H1 (cell line): ENCODE data around the gene TBC1D30. TPM values are rescaled to one million over a fixed set of nuclear protein-coding genes. Genes with fewer than 3 reads are reported as not detected.

Experiments
- CTCF ChIA-PET: fragments of 300-600 bp; sonication (Branson Sonifier 250); formaldehyde crosslinking; loops from one replicate; lab custom pipeline; 2021; ENCODE audit not compliant: partially characterized antibody; lab: Charles Lee
- POLR2A ChIA-PET: fragments of 300-600 bp; sonication (Branson Sonifier 250); formaldehyde crosslinking; loops from one replicate; lab custom pipeline; 2021; ENCODE audit warnings: inconsistent platforms; ENCODE audit not compliant: partially characterized antibody; lab: Charles Lee
- DNase-seq, 2 experiments: peaks; one replicate each; pipeline versions ENCODE4 v3.0.0 to v3.0.0-alpha.2; 2010 to 2022; ENCODE audit warnings: low spot score in 2 of 2, low read depth in 1 of 2, mixed read lengths in 1 of 2
- FAIRE-seq: peaks from 2 replicates; lab custom pipeline; 2011; peaks lifted over from hg19 to GRCh38; lab: Jason Lieb, UNC
- H2AFZ ChIP-seq: 2 replicates; pipeline ENCODE4 v1.8.1; 2012; ENCODE audit warnings: low read length, inconsistent platforms
- H2AK5ac ChIP-seq: 2 replicates; pipeline ENCODE4 v1.6.1; 2013; ENCODE audit warnings: low read depth, low read length
- H2BK120ac ChIP-seq: replicated peaks from 2 replicates; pipeline ENCODE3; 2013; ENCODE audit warnings: low read depth, low read length, inconsistent platforms
- H2BK12ac ChIP-seq: 2 replicates; pipeline ENCODE4 v1.6.1; 2013; ENCODE audit warnings: low read depth, low read length
- H2BK15ac ChIP-seq: 2 replicates; pipeline ENCODE4 v1.6.1; 2013; ENCODE audit warnings: low read length
- H2BK20ac ChIP-seq: 2 replicates; pipeline ENCODE4 v1.6.1; 2013; ENCODE audit warnings: low read length
- H2BK5ac ChIP-seq: 2 replicates; pipeline ENCODE4 v1.6.1; 2013; ENCODE audit warnings: low read depth, low read length
- H3K14ac ChIP-seq: 2 replicates; pipeline ENCODE4 v1.6.1; 2013; ENCODE audit warnings: inconsistent platforms; ENCODE audit not compliant: insufficient read length
- H3K18ac ChIP-seq: 2 replicates; pipeline ENCODE4 v1.6.1; 2013; ENCODE audit warnings: low read length; ENCODE audit errors: extremely low read depth
- H3K23ac ChIP-seq: 2 replicates; pipeline ENCODE4 v1.6.1; 2013; ENCODE audit warnings: inconsistent platforms; ENCODE audit not compliant: insufficient read length
- H3K23me2 ChIP-seq: 2 replicates; pipeline ENCODE4 v1.6.1; 2013; ENCODE audit warnings: low read depth, low read length
- H3K27ac ChIP-seq: 2 replicates; pipeline ENCODE4 v1.6.1; 2011; ENCODE audit warnings: low read depth, low read length, inconsistent platforms
- H3K27me3 ChIP-seq, 4 experiments: replicated peaks in 1 of 4; 1 replicate in 1 of 4; 2 replicates in 3 of 4; pipeline versions ENCODE4 v1.6.1 to v1.8.1; 2011 to 2013; ENCODE audit warnings: low read length in 3 of 4, mild to moderate bottlenecking in 3 of 4, inconsistent platforms in 2 of 4, mixed read lengths in 2 of 4, moderate library complexity in 1 of 4; ENCODE audit not compliant: control insufficient read depth in 3 of 4, insufficient read depth in 3 of 4; ENCODE audit errors: extremely low read depth in 1 of 4
- H3K36me3 ChIP-seq, 4 experiments: 2 replicates each; pipeline versions ENCODE4 v1.6.1 to v1.8.1; 2011 to 2013; ENCODE audit warnings: mild to moderate bottlenecking in 4 of 4, low read length in 3 of 4, moderate library complexity in 2 of 4, control low read depth in 1 of 4, inconsistent platforms in 1 of 4; ENCODE audit not compliant: insufficient read depth in 4 of 4, control insufficient read depth in 2 of 4
- H3K4ac ChIP-seq: replicated peaks from 2 replicates; pipeline ENCODE3; 2013; ENCODE audit warnings: low read length, low read depth, mixed read lengths, inconsistent platforms; ENCODE audit not compliant: insufficient read length
- H3K4me1 ChIP-seq, 4 experiments: replicated peaks in 1 of 4; 1 replicate in 1 of 4; 2 replicates in 3 of 4; pipeline versions ENCODE4 v1.6.1 to v1.8.1; 2011 to 2013; ENCODE audit warnings: low read length in 3 of 4, inconsistent platforms in 2 of 4, mixed read lengths in 1 of 4; ENCODE audit not compliant: insufficient read depth in 4 of 4, control insufficient read depth in 3 of 4
- H3K4me2 ChIP-seq, 2 experiments: 2 replicates each; pipeline versions ENCODE4 v1.6.1 to v1.8.1; 2011 to 2013; ENCODE audit warnings: low read depth in 2 of 2, low read length in 2 of 2, control low read depth in 1 of 2, inconsistent platforms in 1 of 2, mild to moderate bottlenecking in 1 of 2; ENCODE audit not compliant: insufficient read depth in 1 of 2
- H3K4me3 ChIP-seq, 4 experiments: fragments of 200-600, 300-600 bp in 1 of 4; sonication (generic), shearing (Covaris generic), sonication (Bioruptor Twin) in 1 of 4; 2 replicates each; pipeline versions ENCODE4 v1.5.1 to v1.8.1; 2011 to 2016; ENCODE audit warnings: low read length in 4 of 4, low read depth in 3 of 4, control low read depth in 2 of 4, inconsistent platforms in 2 of 4, mild to moderate bottlenecking in 2 of 4, mixed read lengths in 1 of 4, moderate library complexity in 1 of 4; ENCODE audit not compliant: insufficient read depth in 2 of 4; ENCODE audit errors: extremely low read depth in 1 of 4
- H3K56ac ChIP-seq: replicated peaks from 2 replicates; pipeline ENCODE3; 2013; ENCODE audit warnings: low read depth, mild to moderate bottlenecking, mixed read lengths, low read length, inconsistent platforms; ENCODE audit not compliant: insufficient read length
- H3K79me1 ChIP-seq: 2 replicates; pipeline ENCODE4 v1.6.1; 2013; ENCODE audit warnings: low read depth, low read length, control low read depth
- H3K79me2 ChIP-seq, 2 experiments: 2 replicates each; pipeline versions ENCODE4 v1.6.1 to v1.8.1; 2012 to 2013; ENCODE audit warnings: low read length in 2 of 2, mild to moderate bottlenecking in 2 of 2, inconsistent platforms in 1 of 2; ENCODE audit not compliant: insufficient read depth in 2 of 2, control insufficient read depth in 1 of 2
- H3K9ac ChIP-seq, 4 experiments: replicated peaks in 1 of 4; 1 replicate in 1 of 4; 2 replicates in 3 of 4; pipeline versions ENCODE4 v1.6.1 to v1.8.1; 2011 to 2013; ENCODE audit warnings: low read depth in 3 of 4, low read length in 3 of 4, control low read depth in 2 of 4, mild to moderate bottlenecking in 2 of 4, moderate library complexity in 2 of 4, inconsistent platforms in 1 of 4; ENCODE audit errors: extremely low read depth in 1 of 4
- H3K9me3 ChIP-seq, 2 experiments: 2 replicates each; pipeline versions ENCODE4 v1.6.1 to v1.8.1; 2012 to 2013; ENCODE audit warnings: mild to moderate bottlenecking in 2 of 2, moderate library complexity in 2 of 2, control low read depth in 1 of 2, inconsistent platforms in 1 of 2, low read depth in 1 of 2, low read length in 1 of 2, mixed read lengths in 1 of 2; ENCODE audit not compliant: insufficient read depth in 2 of 2
- H4K20me1 ChIP-seq, 2 experiments: replicated peaks in 1 of 2; 2 replicates each; pipeline versions ENCODE3 to v1.8.1; 2011 to 2013; ENCODE audit warnings: inconsistent platforms in 2 of 2, low read length in 2 of 2, mild to moderate bottlenecking in 1 of 2; ENCODE audit not compliant: insufficient read depth in 2 of 2, control insufficient read depth in 1 of 2
- H4K5ac ChIP-seq: 2 replicates; pipeline ENCODE4 v1.6.1; 2013; ENCODE audit warnings: low read length, low read depth, mixed read lengths, inconsistent platforms; ENCODE audit not compliant: insufficient read length
- H4K8ac ChIP-seq: 2 replicates; pipeline ENCODE4 v1.8.0; 2013; ENCODE audit warnings: mild to moderate bottlenecking, moderate library complexity, low read length, inconsistent platforms; ENCODE audit not compliant: insufficient read depth; ENCODE audit errors: extremely low read depth
- H4K91ac ChIP-seq: replicated peaks from 2 replicates; pipeline ENCODE3; 2013; ENCODE audit warnings: low read length, mixed read lengths, inconsistent platforms; ENCODE audit not compliant: insufficient read length
- BACH1 ChIP-seq: IDR thresholded peaks from 2 replicates; pipeline ENCODE4 v1.6.1; 2012; ENCODE audit warnings: low read length, improper control_type of control experiment
- BCL11A ChIP-seq, 2 experiments: IDR thresholded peaks; one replicate each; pipeline ENCODE4 v1.6.1; 2011; ENCODE audit warnings: low read depth in 2 of 2, low read length in 2 of 2, mild to moderate bottlenecking in 2 of 2
- BRCA1 ChIP-seq: IDR thresholded peaks from 2 replicates; pipeline ENCODE4 v1.6.1; 2012; ENCODE audit warnings: low read depth, low read length, improper control_type of control experiment
- GABPA ChIP-seq: IDR thresholded peaks from 2 replicates; pipeline ENCODE4 v1.6.1; 2011; ENCODE audit warnings: mild to moderate bottlenecking, low read length, moderate library complexity, borderline replicate concordance; ENCODE audit not compliant: insufficient read depth
- RNF2 ChIP-seq: fragments of 200-900, 300-1000 bp; sonication (generic); IDR thresholded peaks from 2 replicates; pipeline ENCODE4 v1.7.1; 2016; ENCODE audit warnings: borderline replicate concordance, low read depth, mild to moderate bottlenecking, antibody characterized with exemption, low read length; ENCODE audit not compliant: poor library complexity, severe bottlenecking; ENCODE audit errors: missing control alignments
- SIRT6 ChIP-seq: IDR thresholded peaks from one replicate; pipeline ENCODE4 v1.7.1; 2012; ENCODE audit warnings: low read length, inconsistent platforms
- SP1 ChIP-seq: IDR thresholded peaks from 2 replicates; pipeline ENCODE4 v1.6.1; 2011; ENCODE audit warnings: low read depth, low read length
- SRF ChIP-seq: IDR thresholded peaks from 2 replicates; pipeline ENCODE4 v1.6.1; 2011; ENCODE audit warnings: mild to moderate bottlenecking, low read depth, low read length, moderate library complexity
- WGBS, 2 experiments: shearing (Covaris generic) in 1 of 2; methylation state at CpG; one replicate each; pipeline versions ENCODE4 v1.1.6 to v1.1.7; 2013 to 2015; ENCODE audit warnings: low lambda C conversion rate in 2 of 2, mixed read lengths in 2 of 2, inconsistent platforms in 1 of 2, low coverage in 1 of 2, missing lambda C conversion rate in 1 of 2; ENCODE audit not compliant: insufficient replicate concordance in 2 of 2, insufficient coverage in 1 of 2, insufficient read length in 1 of 2; ENCODE audit errors: extremely low coverage in 1 of 2, missing lambda C conversion rate in 1 of 2; 5-methylcytosine and 5-hydroxymethylcytosine counted together
- polyA plus RNA-seq, 7 experiments: library from polyadenylated mRNA; depleted of rRNA in 3 of 7; stranded (reverse) in 5 of 7; unstranded in 2 of 7; fragments of >200 nt in 5 of 7; fragments of 200-250 nt in 2 of 7; gene quantifications; 1 replicate in 5 of 7; 2 replicates in 1 of 7; 4 replicates in 1 of 7; pipeline versions ENCODE4 v1.2.1 to v1.2.3, GENCODE V29; 2011 to 2013; ENCODE audit warnings: missing spikeins in 2 of 7, mixed read lengths in 2 of 7
- total RNA-seq: library from RNA; stranded (reverse); fragmentation: NEBNext Ultra II Directional; extraction: Animal tissue kit (Norgen Biotek cat#: 25700); gene quantifications from 2 replicates; pipeline ENCODE4 v1.2.1, GENCODE V29; 2021
- TF ChIP-seq, protein P1 (sequence below): IDR thresholded peaks from 2 replicates; pipeline ENCODE4 v1.6.1; 2012; ENCODE audit warnings: inconsistent platforms
- TF ChIP-seq, protein P2 (sequence below), 3 experiments: IDR thresholded peaks; 1 replicate in 2 of 3; 2 replicates in 1 of 3; pipeline versions ENCODE4 v1.5.1 to v1.6.1; 2011; ENCODE audit warnings: low read length in 3 of 3, mild to moderate bottlenecking in 3 of 3, inconsistent platforms in 2 of 3, low read depth in 1 of 3, moderate library complexity in 1 of 3; ENCODE audit not compliant: insufficient read depth in 1 of 3; ENCODE audit errors: control extremely low read depth in 1 of 3

Gene TBC1D30
- total and polyA plus RNA-seq, 2 of the 8 experiments (the other 6 are each of a cell fraction or from before 2014, with no cell fraction given), result 2.8 to 5.5 TPM

DNA sequence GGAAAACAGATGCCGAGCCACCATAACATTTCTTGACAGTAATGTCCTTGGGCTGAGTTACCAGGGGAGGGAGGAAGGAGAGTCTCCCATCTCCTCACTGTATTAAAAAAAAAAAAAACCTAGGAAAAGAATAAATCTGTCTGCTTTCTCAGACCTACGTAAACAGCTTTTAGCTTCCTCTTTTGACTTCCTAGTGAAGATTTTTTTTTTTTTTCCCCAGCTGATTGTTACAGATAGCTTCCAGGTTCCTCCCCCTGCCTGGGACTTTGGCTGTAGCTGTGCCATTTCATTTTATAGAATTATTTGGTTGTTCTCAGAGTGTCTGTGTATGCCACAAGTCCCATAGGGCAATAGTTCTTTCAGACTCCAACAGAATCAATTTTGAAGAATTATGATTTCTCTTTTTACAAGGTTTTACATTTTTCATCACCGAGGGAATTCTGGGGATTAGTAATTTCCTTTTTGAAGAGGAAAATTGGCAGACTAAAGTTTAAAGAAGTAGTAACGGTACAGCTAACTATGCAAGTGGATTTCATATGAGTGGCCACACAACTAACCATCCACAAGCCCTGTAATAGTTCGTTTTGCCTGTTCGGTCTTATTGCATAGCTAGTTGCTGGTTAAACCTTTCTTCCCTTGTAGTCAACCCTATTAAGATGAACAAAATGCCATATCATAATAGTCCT, 42.1 kb upstream of the TBC1D30 start:
- no peak overlapping the region for H3K14ac ChIP-seq
- ChIA-PET POLR2A (no interaction called here), CTCF (interaction anchor here (0.7 to 4.0 kb wide), 8 partner anchors 9 to 341 kb away, joined by 3 to 34 read pairs (median 4); no protein-coding TSS in a partner anchor)
- no peaks in the 10 kb centered on the region for H3K79me1 ChIP-seq
- no peak overlapping the region for H2BK15ac ChIP-seq
- H2BK12ac ChIP-seq, result no peak overlapping the region
- H3K23me2 ChIP-seq, result peaks cover 13% of the 10 kb centered on the region; the same call in 1 of the 2 replicates
- H2BK120ac ChIP-seq, result no peak overlapping the region
- peak overlapping the region in 1 of 4 experiments; percentile 68; a peak in 1 of 8 replicates for H3K4me3 ChIP-seq
- no peak overlapping the region for H4K91ac ChIP-seq
- no peak overlapping the region for H2AFZ ChIP-seq
- no peak overlapping the region for H2BK5ac ChIP-seq
- H4K5ac ChIP-seq, result no peak overlapping the region
- DNase-seq (no peak), FAIRE-seq (no peak)
- peak overlapping the region; percentile 88 to 89; a peak in 2 of 4 replicates for H3K4me2 ChIP-seq
- H3K36me3 ChIP-seq, result no peaks in the 10 kb centered on the region
- no peak overlapping the region for H3K27ac ChIP-seq
- H4K20me1 ChIP-seq, result peaks cover 0 to 2% of the 10 kb centered on the region in 2 experiments
- H2AK5ac ChIP-seq, result no peak overlapping the region
- no peak overlapping the region for H3K56ac ChIP-seq
- TF ChIP-seq RNF2 (no peak), BCL11A (IDR thresholded peaks at IDR 0.05; ENCODE audit: low read depth in 2 of 2, low read length in 2 of 2) (no peak), SP1 (no peak), BRCA1 (no peak), BACH1 (no peak), SRF (no peak), SIRT6 (no peak), GABPA (no peak)
- TF ChIP-seq, protein P1, sequence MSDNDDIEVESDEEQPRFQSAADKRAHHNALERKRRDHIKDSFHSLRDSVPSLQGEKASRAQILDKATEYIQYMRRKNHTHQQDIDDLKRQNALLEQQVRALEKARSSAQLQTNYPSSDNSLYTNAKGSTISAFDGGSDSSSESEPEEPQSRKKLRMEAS, result no peak
- TF ChIP-seq, protein P2, sequence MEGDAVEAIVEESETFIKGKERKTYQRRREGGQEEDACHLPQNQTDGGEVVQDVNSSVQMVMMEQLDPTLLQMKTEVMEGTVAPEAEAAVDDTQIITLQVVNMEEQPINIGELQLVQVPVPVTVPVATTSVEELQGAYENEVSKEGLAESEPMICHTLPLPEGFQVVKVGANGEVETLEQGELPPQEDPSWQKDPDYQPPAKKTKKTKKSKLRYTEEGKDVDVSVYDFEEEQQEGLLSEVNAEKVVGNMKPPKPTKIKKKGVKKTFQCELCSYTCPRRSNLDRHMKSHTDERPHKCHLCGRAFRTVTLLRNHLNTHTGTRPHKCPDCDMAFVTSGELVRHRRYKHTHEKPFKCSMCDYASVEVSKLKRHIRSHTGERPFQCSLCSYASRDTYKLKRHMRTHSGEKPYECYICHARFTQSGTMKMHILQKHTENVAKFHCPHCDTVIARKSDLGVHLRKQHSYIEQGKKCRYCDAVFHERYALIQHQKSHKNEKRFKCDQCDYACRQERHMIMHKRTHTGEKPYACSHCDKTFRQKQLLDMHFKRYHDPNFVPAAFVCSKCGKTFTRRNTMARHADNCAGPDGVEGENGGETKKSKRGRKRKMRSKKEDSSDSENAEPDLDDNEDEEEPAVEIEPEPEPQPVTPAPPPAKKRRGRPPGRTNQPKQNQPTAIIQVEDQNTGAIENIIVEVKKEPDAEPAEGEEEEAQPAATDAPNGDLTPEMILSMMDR (IDR thresholded peaks at IDR 0.05; ENCODE audit: control extremely low read depth in 1 of 3, insufficient read depth in 1 of 3, low read depth in 1 of 3, low read length in 3 of 3), result no peak
- WGBS, 2 experiments, result 88% methylated on average over 6 of the region's 6 CpGs; no CpG with 5 or more reads in 1 of the 2 experiments
- no peaks in the 10 kb centered on the region for H3K9me3 ChIP-seq
- no peak overlapping the region for H3K4ac ChIP-seq
- no peak overlapping the region for H4K8ac ChIP-seq
- H3K27me3 ChIP-seq, result peaks cover 2 to 34% (median 22%) of the 10 kb centered on the region in 4 experiments
- H3K18ac ChIP-seq, result no peak overlapping the region
- H3K4me1 ChIP-seq, result peaks cover 0 to 6% (median 2%) of the 10 kb centered on the region in 4 experiments; a peak in 2 of 7 replicates
- H2BK20ac ChIP-seq, result no peak overlapping the region
- no peaks in the 10 kb centered on the region for H3K79me2 ChIP-seq
- no peak overlapping the region for H3K9ac ChIP-seq
- H3K23ac ChIP-seq, result no peak overlapping the region
